Ishikawa (cell line): ENCODE data around the gene DUSP10.

Source experiments
- CEBPB ChIP-seq: IDR thresholded peaks from 2 replicates; pipeline ENCODE4 v1.6.1; 2012
- CREB1 ChIP-seq: IDR thresholded peaks from 2 replicates; pipeline ENCODE4 v1.6.1; 2012; ENCODE audit warnings: low read depth
- EGR1 ChIP-seq: IDR thresholded peaks from 2 replicates; pipeline ENCODE4 v1.6.1; 2012
- EP300 ChIP-seq: IDR thresholded peaks from 2 replicates; pipeline ENCODE4 v1.6.1; 2012; ENCODE audit warnings: borderline replicate concordance
- FOXM1 ChIP-seq: IDR thresholded peaks from 2 replicates; pipeline ENCODE4 v1.6.1; 2012; ENCODE audit warnings: low read depth, borderline replicate concordance
- MAX ChIP-seq: IDR thresholded peaks from 2 replicates; pipeline ENCODE4 v1.6.1; 2012
- NFIC ChIP-seq: IDR thresholded peaks from 2 replicates; pipeline ENCODE4 v1.6.1; 2012
- RAD21 ChIP-seq: IDR thresholded peaks from 2 replicates; pipeline ENCODE4 v1.6.1; 2012; ENCODE audit warnings: low read depth
- REST ChIP-seq: IDR thresholded peaks from 2 replicates; pipeline ENCODE4 v1.6.1; 2012; ENCODE audit warnings: low read depth, mild to moderate bottlenecking
- TAF1 ChIP-seq: IDR thresholded peaks from 2 replicates; pipeline ENCODE4 v1.6.1; 2012; ENCODE audit warnings: low read depth, mild to moderate bottlenecking
- TCF12 ChIP-seq: IDR thresholded peaks from 2 replicates; pipeline ENCODE4 v1.6.1; 2012; ENCODE audit warnings: low read depth
- TEAD4 ChIP-seq: IDR thresholded peaks from 2 replicates; pipeline ENCODE4 v1.6.1; 2012
- USF1 ChIP-seq: IDR thresholded peaks from 2 replicates; pipeline ENCODE4 v1.6.1; 2012
- YY1 ChIP-seq: IDR thresholded peaks from 2 replicates; pipeline ENCODE4 v1.6.1; 2012; ENCODE audit warnings: low read depth
- ZBTB7A ChIP-seq: IDR thresholded peaks from 2 replicates; pipeline ENCODE4 v1.6.1; 2012; ENCODE audit warnings: low read depth

DUSP10 gene

GRCh38 chr1:221775206-221775605 is 33.3 kb upstream of the DUSP10 start:
- no peak for TF ChIP-seq FOXM1
- no peak for TF ChIP-seq EGR1
- no peak for TF ChIP-seq EP300
- no peak for TF ChIP-seq RAD21
- TF ChIP-seq TCF12: no peak
- no peak for TF ChIP-seq TAF1
- TF ChIP-seq ZBTB7A: no peak
- TF ChIP-seq TEAD4: no peak
- no peak for TF ChIP-seq MAX
- TF ChIP-seq CEBPB: no peak
- no peak for TF ChIP-seq NFIC
- TF ChIP-seq USF1: no peak
- no peak for TF ChIP-seq REST
- TF ChIP-seq YY1: no peak
- TF ChIP-seq CREB1: no peak

GRCh38 chr1:221774054-221774842 is 32.4 kb upstream of the DUSP10 start:
- TF ChIP-seq TCF12 (no peak), EGR1 (no peak), YY1 (no peak), TAF1 (no peak), MAX (no peak), FOXM1 (no peak), CEBPB (no peak), CREB1 (no peak), NFIC (no peak), ZBTB7A (no peak), RAD21 (no peak), TEAD4 (no peak), EP300 (no peak), REST (no peak), USF1 (no peak)

GRCh38 chr1:221773383-221773782 is 31.5 kb upstream of the DUSP10 start:
- TF ChIP-seq ZBTB7A (no peak), EP300 (no peak), EGR1 (no peak), REST (no peak), RAD21 (no peak), TAF1 (no peak), MAX (no peak), TEAD4 (no peak), YY1 (no peak), CREB1 (no peak)

GRCh38 chr1:221772117-221772516 is 30.2 kb upstream of the DUSP10 start:
- TF ChIP-seq REST (no peak), TCF12 (no peak)
